Measurements from ENCODE around the gene GPAT3.

- TF ChIP-seq GATA2 (IDR thresholded peaks at IDR 0.05; ENCODE audit: low read depth, low read length), result no peak
- TF ChIP-seq GATA3 (IDR thresholded peaks at IDR 0.05; ENCODE audit: low read depth, low read length), result no peak
These were observed 25.5 kb upstream of the GPAT3 start for GRCh38 chr4:83510442-83510841.

Measured in SH-SY5Y (cell line).